KOPT-K1 (cell line): ENCODE results near the gene LCN12.

ENCODE experiments used
- H3K27ac ChIP-seq: fragments of 200-600 bp; sonication (generic); 2 replicates; pipeline ENCODE4 v1.5.1; 2016; ENCODE audit warnings: antibody characterized with exemption, mild to moderate bottlenecking, low read depth, low read length; ENCODE audit not compliant: poor library complexity, severe bottlenecking
- H3K36me3 ChIP-seq: fragments of 200-600 bp; sonication (generic); 2 replicates; pipeline ENCODE4 v1.5.1; 2017; ENCODE audit warnings: antibody characterized with exemption, mild to moderate bottlenecking, low read length, moderate library complexity; ENCODE audit not compliant: insufficient read depth
- H3K9me3 ChIP-seq: fragments of 200-600 bp; sonication (generic); 2 replicates; pipeline ENCODE4 v1.5.1; 2017; ENCODE audit warnings: antibody characterized with exemption, low read length, mild to moderate bottlenecking; ENCODE audit not compliant: insufficient read depth, poor library complexity, severe bottlenecking

The LCN12 gene

DNA sequence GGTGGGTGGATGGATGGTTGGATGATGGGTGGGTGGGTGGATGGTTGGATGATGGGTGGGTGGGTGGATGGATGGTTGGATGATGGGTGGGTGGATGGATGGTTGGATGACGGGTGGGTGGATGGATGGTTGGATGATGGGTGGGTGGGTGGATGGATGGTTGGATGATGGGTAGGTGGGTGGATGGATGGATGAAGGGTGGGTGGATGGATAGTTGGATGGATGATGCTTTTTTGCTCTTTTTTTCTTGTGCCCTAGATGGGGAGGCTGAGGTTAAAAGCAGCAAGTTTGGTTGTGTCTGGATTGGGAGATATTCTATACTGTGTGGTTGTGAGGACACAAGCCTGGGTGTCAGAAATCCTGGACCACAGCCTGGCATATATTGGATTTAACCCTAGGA, 5.4 kb downstream of the LCN12 start:
- Histone ChIP-seq H3K36me3 (no peaks in the 10 kb centered on the region), H3K27ac (no peak overlapping the region), H3K9me3 (no peaks in the 10 kb centered on the region)

DNA sequence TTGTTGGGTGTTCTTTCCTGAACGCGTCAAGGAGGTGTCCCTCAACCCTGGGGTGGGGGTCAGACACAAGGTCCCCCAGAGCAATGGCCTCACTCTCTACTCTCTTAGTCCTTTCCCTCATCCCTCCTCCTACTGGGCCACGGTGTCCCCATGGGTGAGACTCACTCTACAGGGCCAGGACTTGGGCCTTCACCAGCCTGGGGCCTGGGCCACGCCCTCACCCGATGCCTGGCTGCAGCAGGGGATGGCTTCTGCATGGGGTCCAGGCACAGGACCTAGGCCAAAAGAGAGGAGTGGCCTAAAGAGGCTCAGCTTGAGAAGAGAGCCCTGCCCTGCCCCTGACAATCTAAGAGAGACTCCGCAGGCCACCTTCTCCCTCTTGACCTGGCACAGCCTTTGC, 5.8 kb downstream of the LCN12 start:
- no peak overlapping the region for H3K27ac ChIP-seq
- H3K9me3 ChIP-seq, result no peaks in the 10 kb centered on the region
- no peaks in the 10 kb centered on the region for H3K36me3 ChIP-seq

DNA sequence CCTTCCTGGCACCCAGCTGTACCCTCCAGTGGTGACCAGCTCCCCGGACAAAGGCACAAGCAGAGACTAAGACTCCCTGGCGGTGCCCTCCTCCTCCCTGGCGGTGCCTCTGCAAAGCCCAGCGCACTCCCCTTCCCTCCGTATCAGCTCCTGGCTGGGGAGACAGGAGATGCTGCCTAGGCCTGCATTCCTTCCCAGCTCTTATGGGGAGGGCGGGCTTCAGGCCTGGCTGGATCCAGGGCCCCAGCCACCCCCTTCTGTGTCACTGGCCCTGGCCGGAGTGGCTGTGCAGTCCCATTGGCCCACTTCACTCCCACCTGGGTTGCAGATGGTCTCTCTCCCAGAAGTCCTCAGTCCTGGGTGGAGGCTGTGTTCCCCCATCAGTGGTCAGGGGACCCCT, 6.4 kb downstream of the LCN12 start:
- Histone ChIP-seq H3K9me3 (no peaks in the 10 kb centered on the region), H3K36me3 (no peaks in the 10 kb centered on the region), H3K27ac (no peak overlapping the region)

DNA sequence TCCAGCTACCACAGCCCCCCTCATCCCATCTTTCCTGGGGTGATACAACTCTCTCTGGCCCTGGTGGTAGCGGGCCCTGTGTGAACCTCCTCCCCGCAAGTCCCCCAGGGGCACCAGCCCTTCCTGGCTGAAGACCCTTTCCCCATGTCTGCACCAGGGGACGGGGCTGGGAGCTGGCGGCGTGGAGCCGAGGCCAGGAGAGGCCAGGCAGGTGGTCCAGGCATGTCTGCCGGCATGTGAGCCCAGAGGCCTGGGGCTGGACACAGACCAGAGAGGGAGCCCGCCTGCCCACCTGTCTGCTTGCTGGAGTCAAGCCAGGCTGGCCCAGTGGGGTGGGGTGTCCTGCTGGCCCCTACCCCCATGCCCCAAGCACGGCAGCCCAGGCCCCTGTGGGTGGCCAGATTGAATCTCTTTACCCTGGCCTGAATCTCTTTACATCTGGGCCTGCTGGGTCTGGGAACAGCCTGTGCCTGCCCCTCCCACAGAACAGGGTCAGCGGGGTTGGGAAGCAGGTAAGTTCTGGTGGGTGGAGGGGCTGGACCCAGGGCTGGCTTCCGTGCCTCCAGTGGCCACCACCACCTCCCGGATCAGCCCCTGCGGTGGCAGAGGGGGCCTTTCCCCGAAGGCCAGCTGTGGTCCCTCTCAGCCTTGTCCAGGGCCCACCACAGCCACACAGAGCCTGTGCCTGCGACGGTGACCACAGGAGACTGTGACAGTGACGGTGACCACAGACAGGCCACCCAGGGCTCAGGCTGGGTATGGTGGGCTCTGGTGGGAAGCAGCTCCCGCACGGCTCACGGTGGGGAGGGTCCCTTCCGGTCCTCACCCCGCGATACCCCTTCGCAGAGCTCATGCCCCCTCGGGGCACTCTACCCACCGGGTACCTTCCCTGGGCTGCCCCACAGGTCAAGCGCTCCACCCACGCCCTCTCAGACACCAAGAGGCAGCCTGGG, 7.1 kb downstream of the LCN12 start:
- H3K36me3 ChIP-seq, result no peaks in the 10 kb centered on the region
- no peak overlapping the region for H3K27ac ChIP-seq
- no peaks in the 10 kb centered on the region for H3K9me3 ChIP-seq

DNA sequence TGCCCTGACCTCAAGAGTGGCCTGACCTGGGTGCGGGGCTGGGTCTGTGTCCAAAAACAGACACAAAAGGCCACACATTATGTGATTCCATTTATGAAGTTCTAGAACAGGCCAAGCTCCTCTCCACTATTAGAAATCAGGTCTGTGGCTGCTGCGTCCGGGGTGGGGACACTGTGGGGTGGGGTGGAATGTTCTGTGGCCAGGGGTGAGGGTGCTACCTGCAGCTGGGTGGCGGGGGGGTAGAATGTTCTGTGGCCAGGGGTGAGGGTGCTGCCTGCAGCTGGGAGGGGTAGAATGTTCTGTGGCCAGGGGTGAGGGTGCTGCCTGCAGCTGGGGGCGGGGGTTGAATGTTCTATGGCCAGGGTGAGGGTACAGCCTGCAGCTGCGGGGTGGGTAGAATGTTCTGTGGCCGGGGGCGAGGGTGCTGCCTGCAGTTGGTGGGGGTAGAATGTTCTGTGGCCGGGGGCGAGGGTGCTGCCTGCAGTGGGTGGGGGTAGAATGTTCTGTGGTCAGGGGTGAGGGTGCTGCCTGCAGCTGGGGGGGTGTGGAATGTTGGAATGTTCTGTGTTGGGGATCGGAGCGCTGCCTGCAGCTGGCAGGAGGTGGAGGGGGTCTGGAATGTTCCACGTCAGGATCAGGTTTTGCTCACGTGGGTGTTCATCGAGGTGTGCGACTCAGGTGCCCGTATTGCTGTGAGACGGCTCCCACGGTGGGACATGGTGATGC, 8.3 kb downstream of the LCN12 start:
- no peak overlapping the region for H3K27ac ChIP-seq
- H3K9me3 ChIP-seq, result no peaks in the 10 kb centered on the region
- no peaks in the 10 kb centered on the region for H3K36me3 ChIP-seq

DNA sequence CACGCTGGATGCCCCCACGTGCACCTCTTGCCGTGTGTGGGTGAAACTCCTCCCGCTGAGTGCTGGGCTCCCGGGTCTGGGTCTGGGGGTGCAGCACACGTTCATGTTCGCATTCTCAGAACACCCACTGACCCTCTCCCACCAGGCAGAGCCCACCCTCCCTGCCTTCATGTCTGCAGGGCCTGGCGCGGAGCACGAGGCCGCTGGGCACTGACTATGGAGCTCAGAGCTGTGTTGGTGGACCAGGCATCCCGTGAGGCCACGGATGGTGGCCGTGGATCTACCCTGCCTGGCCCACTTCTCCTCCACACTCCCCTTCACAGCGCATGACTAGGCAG, 8.8 kb downstream of the LCN12 start:
- Histone ChIP-seq H3K36me3 (no peaks in the 10 kb centered on the region), H3K9me3 (no peaks in the 10 kb centered on the region), H3K27ac (no peak overlapping the region)

DNA sequence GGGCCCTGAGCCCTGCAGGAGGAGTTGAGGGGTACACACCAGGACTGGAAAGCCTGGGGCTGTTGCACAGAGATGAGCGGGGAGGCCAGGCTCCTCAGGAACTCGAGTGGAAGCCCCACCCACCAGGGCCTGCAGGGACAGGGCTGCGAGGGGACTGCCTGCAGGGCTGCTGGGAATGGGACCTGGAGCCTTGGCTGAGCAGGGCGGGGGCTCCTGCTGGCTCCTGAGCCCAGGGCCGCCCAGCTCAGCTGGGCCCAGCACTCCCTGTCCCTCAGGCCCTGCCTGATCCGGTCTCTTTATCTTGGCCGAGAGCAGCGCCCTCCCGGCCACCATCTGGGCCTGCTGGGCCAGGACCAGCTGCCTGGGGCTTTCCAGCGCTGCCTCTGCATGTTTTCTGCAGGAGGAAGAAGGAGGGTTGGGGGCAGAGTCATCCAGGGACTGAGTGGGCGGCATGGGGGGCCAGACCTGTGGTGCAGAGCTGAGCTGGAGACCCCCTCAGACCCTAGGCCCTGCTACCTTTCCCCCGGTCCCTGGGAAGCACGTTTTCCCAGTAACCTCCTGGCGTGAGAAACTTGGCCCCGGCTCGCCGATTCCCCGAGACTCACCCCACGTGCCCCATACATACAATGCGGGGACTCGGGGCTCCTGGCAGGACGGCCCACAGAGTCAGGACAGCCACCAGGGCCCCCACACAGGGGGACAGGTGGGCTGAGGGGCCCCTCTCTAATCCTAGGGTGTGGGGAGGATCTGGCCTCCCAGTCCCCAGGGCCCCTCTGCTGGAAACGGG, 9.4 kb downstream of the LCN12 start:
- H3K9me3 ChIP-seq, result no peaks in the 10 kb centered on the region
- H3K36me3 ChIP-seq, result no peaks in the 10 kb centered on the region
- H3K27ac ChIP-seq, result no peak overlapping the region

DNA sequence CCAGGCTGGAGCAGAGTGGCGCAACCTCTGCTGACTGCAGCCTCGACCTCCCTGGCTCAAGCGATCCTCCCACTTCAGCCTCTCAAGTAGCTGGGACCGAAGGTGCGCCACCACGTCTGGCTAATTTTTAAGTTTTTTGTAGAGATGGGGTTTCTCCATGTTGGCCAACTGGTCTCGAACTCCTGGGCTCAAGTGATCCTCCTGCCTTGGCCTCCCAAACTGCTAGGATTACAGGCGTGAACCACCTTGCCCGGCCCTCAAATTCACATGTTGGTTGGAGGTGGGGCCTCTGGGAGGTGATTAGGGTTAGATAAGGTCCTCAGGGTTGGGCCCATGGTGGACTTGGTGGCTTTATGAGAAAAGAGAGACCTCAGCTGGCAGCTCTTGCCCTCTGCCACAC, 10.1 kb downstream of the LCN12 start:
- Histone ChIP-seq H3K9me3 (no peaks in the 10 kb centered on the region), H3K27ac (no peak overlapping the region), H3K36me3 (no peaks in the 10 kb centered on the region)

DNA sequence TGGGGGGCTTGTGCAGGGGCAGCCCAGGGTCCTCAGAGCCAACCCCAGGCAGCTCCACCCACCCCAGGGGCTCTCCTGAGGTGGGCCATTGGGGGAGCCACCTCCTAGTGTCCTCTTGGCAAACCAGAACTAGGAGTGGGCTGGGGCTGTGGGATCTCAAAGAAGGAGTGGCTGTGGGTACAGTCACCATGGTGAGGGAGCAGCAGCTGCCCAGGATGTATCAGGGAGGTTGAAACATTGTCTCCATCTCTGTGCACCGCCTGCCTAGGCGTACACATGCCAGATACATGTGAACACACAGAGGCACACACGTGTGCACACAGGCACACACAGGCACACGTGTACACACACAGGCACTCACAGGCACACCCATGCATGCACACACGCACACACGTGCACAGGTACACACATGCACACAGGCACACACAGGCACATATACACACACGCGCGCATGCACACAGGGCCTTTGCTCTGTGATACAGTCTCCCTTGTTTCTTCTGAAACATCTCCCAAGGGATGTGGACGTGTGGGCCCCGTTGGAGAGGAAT, 10.7 kb downstream of the LCN12 start:
- Histone ChIP-seq H3K27ac (no peak overlapping the region), H3K9me3 (no peaks in the 10 kb centered on the region), H3K36me3 (no peaks in the 10 kb centered on the region)

DNA sequence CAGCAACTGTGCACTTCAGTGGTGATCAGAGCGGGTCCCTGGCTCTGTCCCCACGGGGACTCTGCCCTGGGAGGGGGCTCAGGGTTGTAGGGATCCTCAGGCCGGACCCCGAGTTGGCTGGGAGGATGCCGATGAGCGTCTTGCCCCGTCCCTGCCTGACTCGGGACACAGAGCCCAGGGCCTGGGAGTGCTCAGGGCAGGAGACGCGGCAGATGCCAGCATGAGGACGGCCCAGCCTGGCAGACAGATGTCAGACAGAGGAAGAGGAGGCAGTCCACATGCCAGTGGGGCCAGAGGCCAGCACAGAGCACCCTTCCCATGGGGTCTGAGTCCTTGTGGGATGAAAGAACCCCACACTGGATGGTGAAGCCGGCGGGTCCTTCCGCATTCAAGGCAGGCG, 11.3 kb downstream of the LCN12 start:
- H3K9me3 ChIP-seq, result no peaks in the 10 kb centered on the region
- no peak overlapping the region for H3K27ac ChIP-seq
- H3K36me3 ChIP-seq, result no peaks in the 10 kb centered on the region

DNA sequence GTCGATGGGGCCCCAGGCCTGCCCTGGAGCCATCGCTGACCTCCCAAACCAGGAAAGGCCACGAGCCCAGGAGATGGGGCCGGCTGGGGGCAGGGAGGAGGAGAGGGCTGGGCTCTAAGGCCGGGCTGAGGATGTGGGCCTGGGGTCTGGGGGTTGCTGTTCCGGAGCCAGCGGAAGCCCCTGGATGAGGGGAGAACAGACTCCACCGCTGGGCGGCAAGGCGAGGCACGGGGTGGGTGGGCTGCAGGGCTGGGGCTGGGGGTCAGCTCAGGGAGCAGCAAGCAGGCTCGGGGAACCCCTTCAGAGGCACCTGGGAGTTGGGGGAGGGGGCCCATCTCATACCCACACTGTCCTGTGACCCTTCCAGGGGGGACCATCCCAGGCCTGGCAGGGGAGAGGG, 11.7 kb downstream of the LCN12 start:
- Histone ChIP-seq H3K27ac (no peak overlapping the region), H3K9me3 (no peaks in the 10 kb centered on the region), H3K36me3 (no peaks in the 10 kb centered on the region)

DNA sequence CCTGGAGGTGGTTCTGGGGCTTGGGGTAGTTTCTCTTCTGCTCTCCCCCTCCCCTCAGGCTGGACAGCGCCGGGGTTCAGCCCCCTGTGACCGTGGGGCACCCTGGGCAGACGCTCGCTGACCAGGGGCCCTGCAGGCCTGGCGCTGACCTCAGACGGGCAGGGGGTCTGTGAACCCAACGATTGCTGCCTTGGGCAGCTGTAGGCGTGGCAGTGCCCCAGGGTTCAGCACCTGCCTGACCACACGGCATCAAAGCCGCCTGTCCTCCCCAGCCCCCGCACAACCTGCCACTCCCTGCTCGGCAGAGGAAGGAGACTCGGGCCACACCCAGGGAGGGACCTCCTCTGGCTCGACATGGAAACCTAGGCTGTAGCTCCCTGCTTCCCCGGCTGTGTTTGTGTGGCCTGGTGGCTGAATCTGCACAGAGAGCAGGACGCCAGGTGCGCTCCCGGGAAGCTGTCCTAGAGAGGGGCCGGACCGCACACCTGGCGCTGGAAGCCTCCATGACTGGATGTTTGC, 12.2 kb downstream of the LCN12 start:
- H3K9me3 ChIP-seq, result no peaks in the 10 kb centered on the region
- no peak overlapping the region for H3K27ac ChIP-seq
- no peaks in the 10 kb centered on the region for H3K36me3 ChIP-seq

DNA sequence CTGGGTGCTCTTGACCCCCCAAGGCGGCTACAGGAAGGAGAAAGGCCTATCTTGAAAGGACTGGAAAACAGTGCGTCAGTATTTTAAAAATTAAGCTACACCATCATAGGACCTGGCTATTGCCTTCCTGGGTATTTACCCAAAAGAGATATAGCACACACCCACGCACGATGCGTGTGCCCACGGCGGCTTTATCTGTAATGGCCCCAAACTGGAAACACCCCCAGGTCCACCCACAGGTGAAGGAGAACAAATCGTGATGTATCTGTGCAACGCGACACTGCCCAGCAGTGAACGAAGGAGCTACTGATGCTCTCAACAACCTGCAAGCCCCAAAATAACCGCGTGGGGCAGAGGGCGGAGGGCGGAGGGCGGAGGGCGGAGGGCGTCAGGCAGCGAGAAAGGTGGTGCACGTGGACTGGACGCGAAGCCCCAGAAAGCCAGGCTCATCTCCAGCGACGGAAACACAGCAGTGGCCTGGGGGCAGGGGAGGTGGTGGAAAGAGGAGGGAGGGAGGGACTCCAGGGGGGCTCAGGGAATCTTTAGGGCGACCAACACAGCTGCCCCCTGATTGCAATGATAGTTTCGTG, 12.9 kb downstream of the LCN12 start:
- Histone ChIP-seq H3K36me3 (no peaks in the 10 kb centered on the region), H3K27ac (no peak overlapping the region), H3K9me3 (no peaks in the 10 kb centered on the region)

DNA sequence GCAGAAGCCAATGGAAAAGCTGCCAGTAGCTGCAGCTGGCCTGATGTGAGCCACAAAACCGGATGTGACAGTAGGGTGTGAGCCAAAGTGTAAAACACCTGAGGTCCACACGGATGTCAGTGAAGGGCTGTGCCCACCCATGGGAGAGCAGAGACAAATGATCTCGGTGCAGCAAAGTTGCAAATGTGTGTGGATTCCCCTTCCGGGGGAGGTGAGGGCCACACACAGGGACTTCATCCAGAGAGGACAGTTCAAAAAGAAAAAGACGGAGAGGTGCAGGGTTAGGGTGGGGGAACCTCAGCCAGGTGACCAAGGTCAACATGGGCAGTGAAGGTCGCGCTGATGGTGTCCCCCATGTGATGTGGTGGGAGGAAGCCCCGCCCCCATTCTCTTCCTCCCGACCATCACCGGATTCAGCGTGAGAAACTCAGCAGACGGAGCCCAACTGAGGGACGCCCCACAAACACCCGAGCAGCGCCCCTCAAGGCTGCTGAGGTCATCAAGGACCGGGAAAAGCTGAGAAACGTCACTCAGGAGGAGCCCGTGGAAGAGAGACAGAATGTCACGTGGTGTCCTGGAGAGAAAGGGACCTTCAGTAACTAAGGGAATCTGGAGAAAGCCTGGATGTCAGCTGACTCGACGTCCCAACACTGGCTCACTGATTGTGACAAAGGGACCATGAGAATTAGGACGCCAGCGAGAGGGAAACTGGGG, 13.9 kb downstream of the LCN12 start:
- Histone ChIP-seq H3K36me3 (no peaks in the 10 kb centered on the region), H3K27ac (no peak overlapping the region), H3K9me3 (no peaks in the 10 kb centered on the region)
